A673 (cell line): ENCODE results near the gene DNMT3A. TPM values are rescaled to one million over a fixed set of nuclear protein-coding genes. Genes with fewer than 3 reads are reported as not detected.

Experiments used
- BruUV-seq: library from RNA; stranded (reverse); fragments of 400-500 nt; replicated peaks from 2 replicates; lab custom pipeline; 2021; lab: Mats Ljungman, UMichigan
- CTCF ChIA-PET: fragments of 300-600 bp; sonication (Branson Sonifier 250); formaldehyde crosslinking; loops from one replicate; lab custom pipeline; 2022; ENCODE audit warnings: antibody characterized with exemption; lab: Charles Lee
- POLR2A ChIA-PET: fragments of 300-600 bp; sonication (Branson Sonifier 250); formaldehyde crosslinking; loops from one replicate; lab custom pipeline; 2022; ENCODE audit warnings: antibody characterized with exemption; ENCODE audit not compliant: low non-redundant PET; lab: Charles Lee
- DNase-seq: peaks from one replicate; pipeline ENCODE4 v3.0.0-alpha.2; 2015; ENCODE audit warnings: low spot score
- H3K27ac ChIP-seq: fragments of 200-600 bp; sonication (generic); 2 replicates; pipeline ENCODE4 v1.5.1; 2016; ENCODE audit warnings: mixed run types, low read depth, mild to moderate bottlenecking, mixed read lengths, antibody characterized with exemption, low read length; ENCODE audit not compliant: poor library complexity, severe bottlenecking
- H3K27me3 ChIP-seq: fragments of 200-600 bp; sonication (generic); replicated peaks from 2 replicates; pipeline ENCODE4 v1.6.1; 2017; ENCODE audit warnings: mixed run types, low read depth, mild to moderate bottlenecking, mixed read lengths, antibody characterized with exemption, low read length; ENCODE audit not compliant: insufficient read depth, poor library complexity
- H3K36me3 ChIP-seq: fragments of 200-600 bp; sonication (generic); 2 replicates; pipeline ENCODE4 v1.6.1; 2016; ENCODE audit warnings: mixed run types, mild to moderate bottlenecking, mixed read lengths, antibody characterized with exemption, low read length; ENCODE audit not compliant: insufficient read depth, poor library complexity, severe bottlenecking
- H3K4me1 ChIP-seq: fragments of 200-600 bp; sonication (generic); 2 replicates; pipeline ENCODE4 v1.6.1; 2017; ENCODE audit warnings: mixed run types, mild to moderate bottlenecking, mixed read lengths, antibody characterized with exemption, low read length; ENCODE audit not compliant: insufficient read depth, poor library complexity, severe bottlenecking
- H3K4me3 ChIP-seq: fragments of 200-600 bp; sonication (generic); 2 replicates; pipeline ENCODE4 v1.5.1; 2016; ENCODE audit warnings: low read depth, mixed run types, mild to moderate bottlenecking, mixed read lengths, low read length; ENCODE audit not compliant: poor library complexity, severe bottlenecking
- H3K9me3 ChIP-seq: fragments of 200-600 bp; sonication (generic); 2 replicates; pipeline ENCODE4 v1.6.1; 2016; ENCODE audit warnings: mixed run types, low read depth, mild to moderate bottlenecking, mixed read lengths, antibody characterized with exemption, low read length; ENCODE audit not compliant: poor library complexity, severe bottlenecking
- CTCF ChIP-seq: fragments of 300-800, 200-600 bp; sonication (generic); conservative IDR thresholded peaks from 2 replicates; pipeline ENCODE4 v1.5.1; 2017; ENCODE audit warnings: low read depth, mild to moderate bottlenecking, antibody characterized with exemption, low read length, moderate library complexity, mixed read lengths
- EZH2 ChIP-seq: fragments of 200-600 bp; sonication (generic); IDR thresholded peaks from 2 replicates; pipeline ENCODE4 v1.6.1; 2017; ENCODE audit warnings: borderline replicate concordance, low read depth, mild to moderate bottlenecking, mixed read lengths, antibody characterized with exemption, low read length; ENCODE audit not compliant: poor library complexity, severe bottlenecking
- intact Hi-C: fragments of 100-400 bp; cut with micrococcal nuclease; formaldehyde crosslinking; loops from one replicate; pipeline ENCODE4 v1.10.0; 2022; ENCODE audit not compliant: unreplicated experiment
- total RNA-seq: library from RNA; stranded (reverse); gene quantifications from 2 replicates; pipeline ENCODE4 v1.2.3, GENCODE V29; 2021

Gene DNMT3A
- total RNA-seq, 1 experiment from 2014 or later: 109 TPM

GRCh38 chr2:25383806-25384205 is 42.1 kb upstream of the DNMT3A start:
- Histone ChIP-seq H3K9me3 (no peaks in the 10 kb centered on the region), H3K27me3 (no peaks in the 10 kb centered on the region), H3K36me3 (no peaks in the 10 kb centered on the region), H3K27ac (no peak overlapping the region), H3K4me1 (no peaks in the 10 kb centered on the region), H3K4me3 (no peak overlapping the region)
- intact Hi-C loops: no loop called here
- POLR2A ChIA-PET: no interaction called here
- no peak for DNase-seq
- CTCF ChIA-PET: no interaction called here
- BruUV-seq: no TSS peak
- TF ChIP-seq EZH2: no peak
- no peak for TF ChIP-seq CTCF

GRCh38 chr2:25381502-25381901 is 39.8 kb upstream of the DNMT3A start:
- H3K4me3 ChIP-seq: no peak overlapping the region
- BruUV-seq: no TSS peak
- no peaks in the 10 kb centered on the region for H3K9me3 ChIP-seq
- no peak overlapping the region for H3K27ac ChIP-seq
- TF ChIP-seq EZH2 (no peak), CTCF (no peak)
- intact Hi-C loops: no loop called here
- CTCF ChIA-PET: interaction anchor here (0.7 kb wide), 1 partner anchor 189 kb away, joined by 3 read pairs; no protein-coding TSS in a partner anchor
- POLR2A ChIA-PET: no interaction called here
- no peaks in the 10 kb centered on the region for H3K36me3 ChIP-seq
- H3K27me3 ChIP-seq: no peaks in the 10 kb centered on the region
- no peak for DNase-seq
- H3K4me1 ChIP-seq: peaks cover 8% of the 10 kb centered on the region

- intact Hi-C loops: no loop called here
Measured at GRCh38 chr2:25380586-25381375, 39.1 kb upstream of the DNMT3A start.

More at GRCh38 chr2:25380586-25381375, 39.1 kb upstream of the DNMT3A start:
- Histone ChIP-seq H3K36me3 (no peaks in the 10 kb centered on the region), H3K9me3 (no peaks in the 10 kb centered on the region), H3K4me3 (no peak overlapping the region), H3K27ac (no peak overlapping the region), H3K4me1 (peaks cover 13% of the 10 kb centered on the region), H3K27me3 (no peaks in the 10 kb centered on the region)
- DNase-seq: no peak
- ChIA-PET POLR2A (no interaction called here), CTCF (interaction anchor here (0.7 kb wide), 1 partner anchor 190 kb away, joined by 3 read pairs; no protein-coding TSS in a partner anchor)
- TF ChIP-seq EZH2 (no peak), CTCF (no peak)
- BruUV-seq: no TSS peak
